Activated naive CD4-positive, alpha-beta T cell treated with anti-CD3 and anti-CD28 coated beads, Interleukin-2, amount 50 U/mL, for 72 hours (primary cell): ENCODE measurements around the gene KLF17. TPM values are rescaled to one million over a fixed set of nuclear protein-coding genes. Genes with fewer than 3 reads are reported as not detected.
"Not testable (repeated sequence)": the region's sequence is repeated elsewhere in the genome, so short reads cannot be mapped to it uniquely, and the experiment has no call there.

Source experiments
- ATAC-seq, 2 donors: fragments of 150-1000 bp; cut with Tn5 transposase; 2 replicates each; pipeline ENCODE4 v1.10.0; 2021; ENCODE audit warnings: mild to moderate bottlenecking in 2 of 2, moderate library complexity in 2 of 2
- DNase-seq, 2 donors: peaks; one replicate each; pipeline ENCODE4 v3.0.0; 2021 to 2022; ENCODE audit warnings: low spot score in 2 of 2
- H3K27ac Mint-ChIP-seq, 2 donors: one replicate each; pipeline ENCODE4 v1.8.0; 2022; ENCODE audit warnings: mild to moderate bottlenecking in 2 of 2, mixed read lengths in 2 of 2
- H3K36me3 Mint-ChIP-seq, 2 donors: one replicate each; pipeline ENCODE4 v1.8.0; 2022; ENCODE audit warnings: mixed read lengths in 2 of 2
- H3K9me3 Mint-ChIP-seq, 2 donors: one replicate each; pipeline ENCODE4 v1.8.0; 2022; ENCODE audit warnings: mixed read lengths in 2 of 2
- total RNA-seq, 2 donors: library from RNA; stranded (reverse); gene quantifications; one replicate each; pipeline ENCODE4 v1.2.3, GENCODE V29; 2022

The KLF17 gene
- total RNA-seq, 2 donors from 2014 or later, result not detected

GRCh38 chr1:44135886-44136285 lies 17.3 kb downstream of the KLF17 start:
- H3K9me3 Mint-ChIP-seq, result no peaks in the 10 kb centered on the region
- no peak overlapping the region for H3K27ac Mint-ChIP-seq
- ATAC-seq (no peak), DNase-seq (no peak)
- no peaks in the 10 kb centered on the region for H3K36me3 Mint-ChIP-seq

- DNase-seq (no peak), ATAC-seq (no peak)
- Mint-ChIP-seq H3K27ac (no peak overlapping the region), H3K9me3 (peaks cover 0 to 4% of the 10 kb centered on the region in 2 donors), H3K36me3 (no peaks in the 10 kb centered on the region)
Observed at GRCh38 chr1:44138239-44138638, 19.6 kb downstream of the KLF17 start.

- ATAC-seq, DNase-seq: not testable (repeated sequence)
- H3K9me3 Mint-ChIP-seq, result peaks cover 9 to 12% of the 10 kb centered on the region in 2 donors
Observed at GRCh38 chr1:44139565-44139964, 20.9 kb downstream of the KLF17 start.

GRCh38 chr1:44141531-44141930 lies 22.9 kb downstream of the KLF17 start, which contains the start of gene KLF18:
Gene KLF18 (minus strand): TSS chr1:44141631. CDS start chr1:44141631, 0 bp downstream.
- Mint-ChIP-seq H3K36me3 (peaks cover 9 to 18% of the 10 kb centered on the region in 2 donors), H3K9me3 (peaks cover 12 to 19% of the 10 kb centered on the region in 2 donors), H3K27ac (no peak within 1 kb of the TSS)
- ATAC-seq, result no peak
- DNase-seq, result no peak

More at GRCh38 chr1:44139565-44139964, 20.9 kb downstream of the KLF17 start:
- H3K27ac Mint-ChIP-seq, result not testable (repeated sequence)
- H3K36me3 Mint-ChIP-seq, result peaks cover 9 to 11% of the 10 kb centered on the region in 2 donors

GRCh38 chr1:44144962-44145756 lies 26.5 kb downstream of the KLF17 start:
- DNase-seq, result no peak
- Mint-ChIP-seq H3K36me3 (peaks cover 9 to 18% of the 10 kb centered on the region in 2 donors), H3K27ac (no peak overlapping the region), H3K9me3 (peaks cover 16 to 19% of the 10 kb centered on the region in 2 donors)
- peak; percentile 22 to 76 for ATAC-seq

GRCh38 chr1:44146536-44147361 lies 28.1 kb downstream of the KLF17 start:
- Mint-ChIP-seq H3K27ac (no peak overlapping the region), H3K36me3 (peaks cover 9 to 18% of the 10 kb centered on the region in 2 donors), H3K9me3 (peaks cover 16 to 19% of the 10 kb centered on the region in 2 donors)
- DNase-seq, result no peak
- ATAC-seq, result no peak

GRCh38 chr1:44147582-44147981 lies 29.0 kb downstream of the KLF17 start:
- DNase-seq (no peak), ATAC-seq (no peak)
- Mint-ChIP-seq H3K9me3 (peaks cover 18 to 19% of the 10 kb centered on the region in 2 donors), H3K36me3 (peaks cover 9 to 18% of the 10 kb centered on the region in 2 donors), H3K27ac (no peak overlapping the region)

GRCh38 chr1:44151332-44151731 lies 32.7 kb downstream of the KLF17 start:
- Mint-ChIP-seq H3K27ac (no peak overlapping the region), H3K9me3 (peaks cover 0 to 8% of the 10 kb centered on the region in 2 donors), H3K36me3 (no peaks in the 10 kb centered on the region)
- no peak for DNase-seq
- peak; percentile 16 to 83 for ATAC-seq

GRCh38 chr1:44151808-44152207 lies 33.2 kb downstream of the KLF17 start:
- ATAC-seq (peak in 1 of 2 donors; percentile 64), DNase-seq (no peak)
- H3K36me3 Mint-ChIP-seq, result no peaks in the 10 kb centered on the region
- H3K9me3 Mint-ChIP-seq, result peaks cover 0 to 8% of the 10 kb centered on the region in 2 donors
- no peak overlapping the region for H3K27ac Mint-ChIP-seq

- DNase-seq, result no peak
- Mint-ChIP-seq H3K27ac (no peak overlapping the region), H3K36me3 (no peaks in the 10 kb centered on the region), H3K9me3 (peaks cover 0 to 5% of the 10 kb centered on the region in 2 donors)
- no peak for ATAC-seq
Observed at GRCh38 chr1:44152692-44153091, 34.1 kb downstream of the KLF17 start.

- peaks cover 0 to 4% of the 10 kb centered on the region in 2 donors for H3K9me3 Mint-ChIP-seq
- DNase-seq (no peak), ATAC-seq (no peak)
- H3K36me3 Mint-ChIP-seq, result no peaks in the 10 kb centered on the region
- no peak overlapping the region for H3K27ac Mint-ChIP-seq
Observed at GRCh38 chr1:44154049-44154448, 35.4 kb downstream of the KLF17 start.

- Mint-ChIP-seq H3K9me3 (no peaks in the 10 kb centered on the region), H3K36me3 (no peaks in the 10 kb centered on the region), H3K27ac (no peak overlapping the region)
- no peak for ATAC-seq
- no peak for DNase-seq
Observed at GRCh38 chr1:44157903-44158302, 39.3 kb downstream of the KLF17 start.

- Mint-ChIP-seq H3K27ac (no peak overlapping the region), H3K9me3 (no peaks in the 10 kb centered on the region), H3K36me3 (no peaks in the 10 kb centered on the region)
- no peak for ATAC-seq
- DNase-seq, result no peak
Observed at GRCh38 chr1:44158871-44159270, 40.2 kb downstream of the KLF17 start.

- DNase-seq, result no peak
- no peak for ATAC-seq
- Mint-ChIP-seq H3K27ac (no peak overlapping the region), H3K9me3 (no peaks in the 10 kb centered on the region), H3K36me3 (no peaks in the 10 kb centered on the region)
Observed at GRCh38 chr1:44161546-44161945, 42.9 kb downstream of the KLF17 start.

- peak in 1 of 2 donors; percentile 22 for ATAC-seq
- Mint-ChIP-seq H3K27ac (peak overlapping the region in 1 of 2 donors; percentile 4), H3K9me3 (peaks cover 4 to 7% of the 10 kb centered on the region in 2 donors), H3K36me3 (peaks cover 0 to 2% of the 10 kb centered on the region in 2 donors)
- DNase-seq, result no peak
Observed at GRCh38 chr1:44168520-44169098, 50.0 kb downstream of the KLF17 start.

GRCh38 chr1:44170281-44170823 lies 51.7 kb downstream of the KLF17 start:
- peaks cover 0 to 9% of the 10 kb centered on the region in 2 donors for H3K36me3 Mint-ChIP-seq
- H3K9me3 Mint-ChIP-seq, result peaks cover 4 to 11% of the 10 kb centered on the region in 2 donors
- ATAC-seq (no peak), DNase-seq (no peak)
- H3K27ac Mint-ChIP-seq, result no peak overlapping the region
